Activated CD4-positive, alpha-beta T cell treated with anti-CD3 and anti-CD28 coated beads for 1 hour (primary cell): ENCODE results near the gene SV2C.
"Not testable (repeated sequence)": the region's sequence is repeated elsewhere in the genome, so short reads cannot be mapped to it uniquely, and the experiment has no call there.

Experiments used
- DNase-seq: peaks from one replicate; pipeline ENCODE4 v3.0.0-alpha.2; 2020

SV2C gene

DNA sequence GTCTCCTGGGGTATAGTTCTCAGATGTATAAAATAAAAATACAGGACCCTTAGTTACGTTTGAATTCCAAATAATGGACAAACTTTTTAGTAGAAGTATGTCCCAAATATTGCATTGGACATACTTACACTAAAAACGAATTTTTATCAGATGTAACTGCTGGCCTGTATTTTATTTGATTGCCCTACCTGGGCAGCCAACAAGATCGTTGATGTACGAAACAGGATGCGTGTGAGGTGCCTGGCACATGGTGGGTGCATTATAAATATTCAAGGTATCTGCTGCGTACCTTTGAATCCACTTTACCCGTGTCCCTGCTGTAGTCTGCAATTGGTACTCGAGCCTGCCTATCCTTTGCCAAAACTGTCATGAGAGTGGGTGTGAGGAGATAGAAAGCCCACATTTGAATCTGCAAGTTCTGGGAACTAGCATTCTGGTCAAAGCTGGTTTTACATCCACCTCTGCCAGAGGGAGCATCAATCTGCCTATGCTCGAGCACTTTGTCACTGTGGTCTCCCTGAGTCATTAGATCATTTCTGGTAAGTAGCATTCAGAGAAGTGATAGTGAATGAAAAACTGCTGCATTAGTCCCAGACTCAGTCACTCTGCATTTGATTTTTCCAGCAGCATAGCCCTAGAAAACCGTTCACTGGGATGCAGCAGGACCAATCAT lies 186.2 kb downstream of the SV2C start:
- DNase-seq, result no peak

DNA sequence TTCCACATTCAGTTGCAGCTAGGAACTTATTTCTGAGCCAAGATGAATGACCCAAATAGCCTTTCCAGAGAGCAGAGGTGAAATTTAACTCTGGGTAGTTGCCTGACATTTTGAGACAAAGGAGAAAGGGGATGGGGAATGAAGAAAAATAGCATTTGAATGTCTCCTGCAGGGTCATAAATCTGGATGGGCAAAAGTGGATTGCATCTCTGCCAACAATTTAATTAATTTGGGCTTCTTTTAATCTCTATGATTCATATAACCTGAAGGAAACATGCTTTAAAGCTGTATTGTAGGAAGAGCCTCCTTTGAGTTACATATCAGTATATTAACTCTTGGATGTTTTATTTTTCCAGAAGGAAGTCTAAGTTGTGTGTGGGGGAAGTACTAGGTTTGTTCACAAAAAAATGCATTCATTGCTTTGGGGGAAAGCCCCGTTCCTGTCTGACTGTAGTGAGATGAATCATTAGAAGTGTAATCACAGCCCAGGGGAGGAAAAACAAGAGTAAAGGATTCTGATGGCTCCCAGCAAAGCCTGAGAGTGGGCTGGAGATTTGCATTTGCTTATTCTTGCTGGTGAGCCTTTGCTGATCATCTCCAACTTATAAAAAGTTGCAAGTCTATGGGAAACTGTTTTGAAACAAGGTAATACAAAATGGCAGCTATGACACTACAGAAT lies 186.9 kb downstream of the SV2C start:
- no peak for DNase-seq

DNA sequence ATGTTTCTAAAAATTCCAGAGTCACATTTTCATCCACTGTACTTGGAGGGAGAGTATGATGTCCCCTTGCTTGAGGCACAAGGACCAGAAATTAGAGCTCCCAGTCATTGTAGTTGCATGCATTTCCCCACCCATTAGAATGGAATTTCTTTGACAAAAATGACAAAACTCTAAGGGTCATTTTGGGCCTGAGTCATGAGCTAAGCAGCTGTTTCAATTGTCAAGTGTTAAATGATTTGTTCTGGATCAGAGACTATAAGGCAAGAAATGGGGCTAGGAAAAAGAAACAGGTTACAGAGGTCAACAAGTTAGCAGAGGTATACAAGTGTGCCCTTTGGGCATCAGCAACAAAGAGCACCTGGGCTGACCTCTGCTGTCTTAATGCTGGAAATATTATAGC lies 188.7 kb downstream of the SV2C start:
- DNase-seq, result no peak

DNA sequence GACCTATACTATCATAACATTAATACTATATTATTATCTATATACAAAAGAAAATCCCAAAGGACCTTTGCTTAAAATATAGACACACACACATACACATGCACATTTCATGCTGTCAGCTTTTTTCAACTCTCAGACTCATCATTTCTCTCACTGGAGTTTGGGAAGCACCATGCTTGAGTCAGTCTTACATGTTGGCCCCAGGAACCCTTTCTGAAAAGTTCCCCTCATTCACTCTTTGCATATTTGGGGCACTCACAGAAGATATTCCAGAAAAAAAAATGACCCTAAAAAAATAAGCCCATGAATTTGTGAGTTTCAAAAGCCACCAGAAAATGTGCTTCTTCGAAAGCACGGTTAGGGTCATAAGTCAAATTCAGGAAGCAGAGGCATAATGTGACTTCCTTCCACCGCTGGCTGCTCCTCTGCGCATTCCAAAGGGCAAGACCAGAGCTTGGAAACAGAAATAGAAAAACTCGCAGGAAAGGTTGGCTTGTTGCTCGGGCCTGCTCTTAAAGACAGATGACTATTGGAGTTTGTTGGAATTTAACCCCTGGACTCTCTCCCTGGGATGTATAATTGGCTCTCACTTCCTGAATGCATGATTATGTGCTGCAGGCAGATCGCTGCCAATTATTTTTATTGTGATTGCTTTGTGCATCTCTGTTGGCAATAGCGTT lies 190.2 kb downstream of the SV2C start:
- DNase-seq, result no peak

DNA sequence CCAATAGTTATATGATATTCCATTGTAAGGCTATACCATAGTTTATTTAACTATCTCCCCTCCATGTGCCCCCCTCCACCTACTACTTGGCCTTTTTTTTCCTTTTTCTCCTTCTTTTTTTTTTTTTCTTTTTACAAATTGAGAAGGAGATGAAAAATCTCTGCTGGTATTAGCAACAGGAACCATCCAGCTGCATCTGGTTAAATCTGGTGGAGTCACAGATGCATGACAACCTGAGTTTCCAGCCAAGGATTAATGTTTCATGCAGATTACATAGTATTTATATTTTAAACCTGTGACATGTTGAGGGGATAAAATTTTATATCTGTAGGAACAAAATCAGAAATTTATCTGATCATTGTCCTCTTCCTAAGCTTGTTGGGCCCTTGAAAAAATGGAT lies 191.4 kb downstream of the SV2C start:
- no peak for DNase-seq

DNA sequence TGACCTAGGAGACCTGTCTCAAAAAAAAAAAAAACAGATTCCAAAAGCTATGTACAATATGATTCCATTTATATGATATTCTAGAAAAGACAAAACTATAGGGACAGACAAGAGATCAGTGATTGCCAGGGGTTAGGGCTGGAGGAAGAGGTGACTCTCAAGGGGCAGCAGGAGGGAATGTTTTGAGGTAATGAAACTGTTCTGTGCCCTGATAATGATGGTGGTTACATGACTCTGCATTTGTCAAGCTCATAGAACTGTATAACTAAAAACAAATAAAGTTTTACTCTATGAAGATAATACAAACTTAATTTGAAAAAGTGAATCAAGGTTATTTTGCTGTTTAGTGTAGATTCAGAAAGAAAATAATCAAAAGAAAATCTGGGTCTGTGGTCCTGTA lies 194.6 kb downstream of the SV2C start:
- DNase-seq, result no peak

DNA sequence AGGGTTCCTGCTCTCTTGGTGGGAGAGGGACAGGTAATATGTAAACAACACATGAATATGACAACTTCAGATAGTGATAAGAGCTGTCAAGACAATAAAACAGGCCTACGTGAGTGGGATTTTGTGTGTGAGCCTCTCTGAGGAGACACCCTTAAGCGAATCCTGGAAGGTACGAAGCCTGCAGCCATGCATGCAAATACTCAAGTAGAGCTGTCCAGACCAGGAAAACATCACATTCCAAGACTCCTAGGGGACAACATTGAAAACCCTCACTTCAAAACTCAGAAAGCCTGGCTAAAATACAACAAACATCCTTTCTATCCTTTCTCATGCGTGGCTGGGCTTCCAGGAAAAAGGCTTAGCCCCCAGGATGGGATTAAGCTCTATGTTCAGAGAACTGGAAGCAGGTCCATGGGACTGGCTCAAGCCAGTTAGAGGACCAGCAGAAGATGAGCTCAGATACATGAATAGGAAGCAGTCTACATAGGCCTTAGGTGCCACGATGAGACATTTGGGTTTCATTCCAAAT lies 195.1 kb downstream of the SV2C start:
- DNase-seq, result no peak

DNA sequence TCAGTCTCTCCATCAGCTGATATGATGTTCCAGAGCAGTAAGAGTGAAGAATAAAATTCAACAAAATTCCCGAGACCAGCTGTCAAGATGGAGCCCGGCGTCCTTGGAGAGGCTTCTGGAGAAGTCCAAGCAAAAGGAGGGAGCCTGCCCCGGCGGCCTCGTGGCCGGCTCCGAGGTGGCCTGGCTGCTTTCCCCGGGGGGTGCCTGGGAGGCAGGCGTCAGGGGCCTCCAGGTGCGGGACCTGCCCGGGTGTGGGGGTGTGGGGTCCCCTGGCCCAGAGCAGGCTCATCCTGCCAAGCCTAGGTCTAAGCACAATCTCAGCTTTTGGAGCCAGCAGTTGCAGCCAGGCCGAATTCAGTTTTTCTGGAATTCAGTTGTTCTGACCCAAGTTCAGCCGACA lies 197.3 kb downstream of the SV2C start:
- no peak for DNase-seq

DNA sequence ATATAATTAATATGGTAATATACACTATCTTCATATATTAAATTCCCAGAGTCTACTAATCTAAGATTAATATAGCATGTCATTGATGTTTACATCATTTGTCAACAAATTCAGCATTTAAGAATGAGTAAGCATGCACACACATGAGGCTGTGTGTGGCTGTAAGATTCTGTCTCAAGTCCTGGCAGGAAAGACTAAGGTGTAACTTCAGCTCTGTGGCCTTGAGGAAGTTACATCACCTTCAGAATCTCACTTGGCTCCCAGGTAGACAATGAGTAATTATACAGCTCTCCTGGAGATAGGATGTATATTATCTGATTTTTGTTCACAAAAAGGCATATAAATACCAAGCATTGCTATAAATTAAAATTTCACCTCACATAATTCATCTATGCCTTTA lies 200.5 kb downstream of the SV2C start:
- DNase-seq, result no peak

DNA sequence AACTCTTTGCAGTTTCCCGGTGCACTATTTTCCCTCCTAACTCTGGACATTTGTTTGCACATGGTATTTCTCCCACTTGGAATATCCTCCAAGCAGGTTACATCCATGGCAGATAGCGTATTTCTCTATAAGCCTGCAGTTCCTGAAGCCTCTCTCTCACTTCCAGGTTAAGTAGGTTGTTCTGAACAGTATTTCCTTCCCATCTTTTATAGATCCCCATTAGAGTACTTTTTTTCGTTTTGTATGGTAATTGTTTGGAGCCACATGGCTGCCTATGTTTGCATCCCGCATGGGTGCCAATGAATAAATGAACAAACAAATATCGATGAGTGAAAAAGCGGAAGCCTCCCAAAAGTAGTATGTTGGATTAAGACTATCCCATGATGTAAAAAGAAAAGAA lies 206.5 kb downstream of the SV2C start:
- DNase-seq, result no peak

DNA sequence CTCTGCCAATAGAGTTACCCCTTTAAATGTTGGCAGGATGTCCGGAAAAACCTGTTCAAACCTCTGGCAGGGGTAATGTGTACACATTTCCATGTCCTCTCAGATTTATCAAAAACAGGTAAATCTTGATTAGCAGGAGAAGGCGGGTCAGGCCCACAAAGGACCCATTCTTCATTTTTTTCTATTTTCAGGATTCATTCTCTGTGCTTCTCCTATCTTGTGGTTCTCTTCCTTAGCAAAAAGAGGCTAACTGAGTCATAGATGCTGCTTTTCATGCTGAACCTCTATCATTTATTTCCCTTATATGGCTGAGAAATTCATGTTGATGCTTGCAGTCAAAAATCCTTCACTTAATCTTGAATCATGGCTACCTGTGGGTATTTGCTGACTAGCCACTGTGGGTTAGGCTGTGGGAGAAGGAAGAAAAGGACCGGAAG lies 207.2 kb downstream of the SV2C start:
- DNase-seq, result no peak

DNA sequence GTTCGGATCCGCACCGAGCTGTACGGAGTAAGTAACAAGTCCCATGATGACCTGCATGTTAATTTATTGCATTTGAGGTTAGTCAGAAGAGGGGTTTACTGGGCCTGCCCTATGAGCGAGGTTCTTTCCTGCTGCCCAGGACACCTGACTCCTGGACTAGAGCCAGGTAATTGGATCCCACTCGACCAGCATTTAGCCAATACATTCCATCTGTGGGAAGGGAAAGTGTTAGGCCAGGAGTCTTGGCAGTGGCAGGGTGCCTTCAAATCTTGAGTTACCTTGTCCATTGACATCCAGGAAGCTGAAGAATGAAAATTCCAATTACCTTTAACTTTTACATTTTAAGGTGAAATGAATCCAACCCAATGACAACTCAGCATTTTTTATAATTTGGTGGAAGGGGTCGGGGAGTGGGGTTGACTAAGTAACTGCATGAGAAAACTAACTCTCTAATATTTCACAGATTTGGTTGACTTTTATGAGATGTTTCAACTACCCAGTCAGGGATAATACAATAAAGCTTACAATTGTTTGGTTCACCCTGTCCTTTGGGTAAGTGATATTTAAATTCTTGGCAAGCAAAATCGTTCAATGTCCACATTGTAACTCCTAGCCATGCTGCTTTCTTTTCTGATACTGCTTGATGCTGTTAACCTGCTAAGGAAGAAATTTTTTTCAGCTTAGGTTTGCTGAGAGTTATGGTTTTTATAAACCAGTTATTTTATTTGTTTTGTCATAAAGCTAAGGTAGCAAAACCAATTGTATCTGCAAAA lies 208.3 kb downstream of the SV2C start:
- no peak for DNase-seq

DNA sequence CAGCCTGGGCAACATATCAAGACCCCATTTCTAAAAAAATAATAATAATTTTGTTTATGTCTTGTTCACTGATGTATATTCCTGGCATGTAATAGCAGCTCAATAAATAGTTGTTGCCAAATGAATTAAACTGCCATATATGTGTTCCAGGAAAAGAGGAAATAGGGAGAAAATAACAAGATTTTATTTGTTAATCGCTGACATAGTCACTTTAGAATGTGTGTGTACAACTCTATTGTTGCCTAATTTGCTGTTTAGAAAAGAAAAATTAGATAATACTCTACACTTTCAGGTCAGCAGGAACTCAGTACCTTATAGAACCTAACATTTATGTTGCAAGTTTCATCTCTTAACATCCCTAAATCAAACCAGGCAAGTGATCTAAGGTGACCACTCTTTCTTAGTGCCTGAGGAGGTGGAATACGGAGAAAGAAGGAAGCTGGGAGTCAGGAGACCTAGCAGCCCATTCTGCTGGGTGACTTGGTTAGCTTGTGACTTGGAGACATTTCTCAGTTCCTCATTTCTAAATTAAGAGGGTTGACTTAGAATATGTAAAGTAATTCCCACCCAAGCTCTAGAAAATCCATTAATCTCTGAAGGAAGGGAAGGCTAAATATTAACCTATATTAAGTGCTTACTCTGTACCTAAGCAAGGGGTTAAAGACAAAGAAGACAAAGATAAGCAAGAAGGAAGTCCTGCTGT lies 209.6 kb downstream of the SV2C start:
- DNase-seq, result no peak

DNA sequence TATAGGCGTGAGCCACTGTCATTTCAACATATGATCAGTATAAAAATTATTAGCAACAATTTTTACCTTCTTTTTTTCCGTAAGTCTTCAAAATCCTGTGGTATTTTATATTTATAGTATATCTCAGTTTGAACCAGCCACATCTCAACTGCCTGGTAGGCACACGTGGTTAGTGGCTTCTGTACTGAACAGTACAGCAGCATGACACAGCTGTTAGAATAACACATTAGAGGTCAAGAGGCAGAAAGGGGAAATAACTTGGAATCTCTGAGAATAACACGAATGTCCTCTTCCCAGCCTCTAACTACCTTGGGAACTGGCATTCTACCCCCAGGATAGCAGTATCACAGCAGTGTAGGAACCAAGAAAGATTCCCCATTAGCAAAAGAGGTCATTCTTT lies 211.4 kb downstream of the SV2C start:
- DNase-seq, result no peak

DNA sequence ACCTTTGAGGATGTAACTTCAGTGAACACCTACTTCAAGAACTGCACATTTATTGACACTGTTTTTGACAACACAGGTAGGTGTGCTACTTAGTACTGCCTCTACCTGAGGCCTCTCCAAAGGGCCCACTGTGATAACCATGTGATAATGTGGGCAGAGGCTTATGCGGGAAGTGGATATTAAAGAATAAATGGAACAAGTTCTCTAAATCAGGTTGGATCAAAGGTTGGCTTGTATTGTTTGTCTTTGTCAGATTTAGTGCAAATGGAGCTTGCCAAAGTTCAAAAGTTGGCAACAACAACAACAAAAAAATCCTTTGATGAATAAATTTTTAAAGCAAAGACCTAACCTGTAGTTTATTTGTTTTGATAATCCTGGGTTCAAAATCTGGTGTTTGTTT lies 215.7 kb downstream of the SV2C start:
- no peak for DNase-seq

DNA sequence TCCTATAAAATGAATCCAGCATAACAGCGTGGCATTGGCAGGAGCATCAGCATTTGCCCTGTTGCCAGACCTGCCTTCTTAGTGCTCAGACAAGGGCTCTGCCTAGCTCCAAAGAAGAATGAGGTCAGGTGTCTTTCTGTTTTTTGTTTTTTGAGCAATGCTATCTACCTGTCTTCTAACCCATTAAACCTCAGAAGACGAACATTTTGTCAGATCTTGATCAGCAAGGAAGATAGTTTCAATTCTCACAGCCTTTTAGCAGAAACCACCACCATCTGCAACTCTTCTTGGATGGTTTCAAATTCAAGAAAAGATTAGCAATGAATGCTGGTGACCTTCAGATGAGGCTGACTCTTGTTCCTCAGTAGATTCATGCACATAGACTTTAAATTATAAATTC lies 216.4 kb downstream of the SV2C start:
- no peak for DNase-seq

DNA sequence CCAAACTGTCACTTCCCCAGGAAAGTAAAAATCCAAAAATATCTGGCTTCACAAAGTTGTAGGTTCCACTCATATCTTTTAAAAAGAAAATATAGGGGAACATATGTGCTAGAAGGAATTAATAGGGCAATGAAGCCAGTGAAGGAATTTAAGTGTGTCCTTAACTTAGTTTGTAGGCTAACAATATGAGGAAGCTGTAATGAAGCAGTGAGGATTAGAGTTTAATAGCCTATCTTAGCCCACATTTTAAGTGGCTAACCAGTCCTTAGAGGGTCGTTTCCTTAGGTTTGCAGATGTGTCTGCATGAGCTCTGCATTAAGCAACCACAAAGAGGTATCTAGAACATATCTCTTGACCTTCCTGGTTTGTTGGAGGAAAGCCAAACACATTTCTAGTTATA lies 218.7 kb downstream of the SV2C start:
- not testable (repeated sequence) for DNase-seq

DNA sequence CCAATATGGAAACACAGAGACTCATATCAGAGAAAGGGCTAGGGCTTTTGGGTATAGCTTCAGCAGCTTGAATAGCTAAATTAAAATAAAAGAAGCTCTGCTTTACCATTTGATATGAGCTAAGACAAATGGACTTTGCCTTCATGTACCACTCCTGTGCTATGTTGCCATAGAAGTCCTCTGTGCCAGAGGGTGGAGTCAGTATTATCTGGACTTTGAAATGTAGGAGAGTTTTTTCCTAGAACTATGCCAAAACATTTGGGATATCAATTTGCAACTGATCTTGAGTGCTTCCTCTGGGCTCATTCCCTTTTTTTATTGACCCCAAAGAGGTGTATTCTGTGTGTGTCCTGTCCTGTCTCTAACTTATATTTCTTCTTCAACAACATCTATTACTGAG lies 219.5 kb downstream of the SV2C start:
- DNase-seq, result not testable (repeated sequence)

DNA sequence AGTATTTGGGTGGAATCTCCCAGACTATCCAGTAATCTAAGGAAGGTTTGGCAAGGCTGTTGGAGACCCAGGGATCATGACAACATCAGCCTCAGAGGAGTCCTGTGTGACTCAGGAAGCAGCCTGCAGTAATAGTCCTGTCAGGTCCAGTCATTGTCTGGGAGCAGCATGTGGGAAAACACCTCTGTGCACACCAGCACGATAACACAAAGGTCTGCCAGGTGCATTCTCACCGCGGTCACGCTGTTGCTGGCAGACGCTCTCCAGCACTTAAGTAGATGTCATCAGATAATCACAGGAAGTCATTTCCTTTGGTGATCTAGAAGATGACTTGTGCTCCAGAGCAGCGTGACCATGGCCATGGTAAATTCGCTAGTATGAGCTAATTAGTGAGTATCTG lies 220.7 kb downstream of the SV2C start:
- no peak for DNase-seq

DNA sequence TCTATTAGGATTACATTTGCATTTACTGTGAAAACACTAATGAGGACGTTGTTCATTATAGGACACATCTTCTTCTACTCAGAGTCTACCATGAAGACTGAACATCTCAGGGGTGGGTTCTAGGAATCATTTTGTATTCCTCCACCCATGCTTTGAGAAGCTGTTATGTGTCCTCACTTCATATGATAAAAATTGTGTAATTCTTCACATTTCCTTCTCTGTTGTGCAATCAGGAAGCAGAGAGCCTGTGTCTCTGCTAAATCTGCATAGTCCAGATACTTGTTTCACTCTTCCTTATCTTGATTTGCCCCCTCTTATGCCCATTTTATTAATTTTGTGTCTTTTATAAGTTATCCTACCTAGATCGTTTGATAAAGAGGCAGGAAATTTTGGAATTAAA lies 222.1 kb downstream of the SV2C start:
- DNase-seq, result no peak

DNA sequence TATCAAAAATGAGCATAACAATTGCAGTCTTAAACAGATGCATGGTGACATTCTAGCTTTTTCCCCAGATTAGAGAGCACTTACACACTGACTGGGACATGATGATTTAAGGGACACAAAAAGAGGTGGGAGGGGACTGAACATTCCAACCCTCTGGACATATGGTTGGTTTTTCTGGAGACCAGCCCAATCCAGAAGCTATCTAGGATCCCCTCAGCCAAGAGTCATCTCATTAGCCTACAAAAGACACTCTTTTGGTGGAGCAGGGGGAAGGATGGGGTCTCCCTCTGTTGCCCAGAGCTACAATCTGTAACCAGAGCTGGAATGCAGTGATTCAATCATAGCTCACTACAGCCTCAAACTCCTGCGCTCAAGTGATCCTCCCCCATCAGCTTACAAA lies 222.6 kb downstream of the SV2C start:
- DNase-seq, result no peak

DNA sequence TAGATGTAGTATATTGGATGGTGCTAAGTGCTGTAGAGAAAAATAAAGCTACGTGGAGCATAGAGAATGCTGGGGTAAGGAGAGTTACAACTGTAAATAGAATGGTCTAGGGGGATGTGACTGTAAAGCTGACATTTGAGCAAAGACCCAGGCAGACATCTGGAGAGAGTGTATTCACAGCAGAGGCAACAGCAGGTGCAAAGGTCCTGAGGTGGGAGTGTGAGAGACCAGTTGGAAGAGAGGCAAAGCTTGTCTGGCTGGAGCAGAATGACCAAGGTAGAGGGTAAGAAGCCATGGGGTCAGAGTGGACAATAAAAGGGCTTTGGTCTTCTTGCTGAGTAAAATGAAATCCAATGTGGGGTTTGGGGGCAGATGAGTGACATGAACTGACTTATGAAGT lies 227.0 kb downstream of the SV2C start:
- DNase-seq, result no peak

DNA sequence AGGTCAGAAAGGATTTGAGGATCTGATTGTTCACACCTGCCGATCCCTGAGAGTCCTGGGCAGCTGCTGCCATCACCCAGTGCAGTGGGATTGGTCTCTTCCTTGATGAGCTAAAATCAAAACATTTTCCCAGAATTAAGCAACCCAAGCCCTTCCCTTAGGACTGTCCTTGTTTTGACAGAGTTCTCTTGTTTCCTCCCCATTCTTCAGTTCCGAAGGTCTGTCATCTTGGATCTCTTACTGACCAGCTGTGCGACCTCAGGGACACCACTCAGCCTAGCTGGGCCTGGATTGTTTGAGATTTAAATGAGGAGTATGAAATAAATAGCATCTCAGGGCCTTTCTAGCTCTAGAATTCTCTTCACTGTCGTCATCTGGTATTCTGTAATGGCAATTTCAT lies 229.6 kb downstream of the SV2C start:
- DNase-seq, result no peak
